Left cardiac atrium (tissue), 4 donors: Measurements from ENCODE around the gene EXOC3. TPM values are rescaled to one million over a fixed set of nuclear protein-coding genes. Genes with fewer than 3 reads are reported as not detected.
"Not testable (repeated sequence)": the region's sequence is repeated elsewhere in the genome, so short reads cannot be mapped to it uniquely, and the experiment has no call there.

ENCODE experiments used
- ATAC-seq, 2 donors: fragments of 200-7000 bp; cut with Tn5 transposase; one replicate each; pipeline ENCODE4 v1.9.1; 2020; ENCODE audit warnings: mild to moderate bottlenecking in 2 of 2, moderate library complexity in 2 of 2
- DNase-seq: peaks from one replicate; pipeline ENCODE4 v3.0.0-alpha.2; 2020
- intact Hi-C, 2 donors: fragments of 100-400 bp; cut with DNase I; formaldehyde crosslinking; loops; one replicate each; pipeline versions ENCODE4 v1.14.1 to v1.15.1; 2022 to 2023
- total RNA-seq, 2 donors: library from RNA; stranded (reverse); fragmentation: NEBNext Ultra II Directional; extraction: Animal tissue kit (Norgen Biotek cat#: 25700); gene quantifications; one replicate each; pipeline ENCODE4 v1.2.1, GENCODE V29; 2021
- donor health status: DM: no; HTN: yes; CAD: no.
- donor health status: DM: no; HTN: yes; CAD: no; lungs with severe emphysema.
- donor health status: DM: yes; HTN: yes; CAD: no.
- donor health status: Dilated cardiomyopathy.

The EXOC3 gene
- total RNA-seq, 2 donors from 2014 or later = 41.4 to 42.3 TPM

DNA sequence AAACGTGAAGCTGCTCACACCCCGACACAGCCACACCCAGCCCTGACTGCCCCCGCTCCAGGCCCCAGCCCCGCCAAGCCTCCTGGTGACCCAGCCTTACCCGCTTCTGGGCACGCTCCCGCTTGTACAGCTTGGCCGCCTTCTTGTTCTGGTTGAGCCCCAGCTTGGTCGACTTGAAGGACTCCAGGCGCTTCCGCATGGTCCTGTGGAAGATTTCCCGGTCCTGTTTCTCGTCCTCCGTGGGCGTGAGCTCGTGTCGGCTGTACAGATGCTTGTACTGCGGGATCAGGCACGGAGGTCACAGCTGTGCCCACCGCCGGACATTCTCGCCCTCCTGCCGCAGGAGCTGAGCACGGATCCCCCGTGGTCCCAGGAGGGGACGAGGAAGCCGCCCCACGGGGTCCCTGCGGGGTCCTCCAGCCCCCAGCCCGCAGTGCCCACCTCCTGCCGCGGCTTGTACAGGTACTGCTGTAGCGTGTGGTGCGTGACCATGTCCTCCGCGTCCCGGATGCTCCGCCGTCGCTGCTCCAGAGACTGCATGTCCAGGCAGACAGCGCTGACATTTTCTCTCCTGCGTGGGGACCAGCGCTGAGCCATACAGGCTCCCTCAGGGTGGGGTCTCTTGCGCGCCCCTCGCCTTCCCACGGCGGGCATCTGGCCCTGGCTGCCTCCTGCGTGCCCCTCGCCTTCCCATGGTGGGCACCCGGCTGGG, 33.3 kb downstream of the EXOC3 start:
- DNase-seq = peak; percentile 23
- intact Hi-C loops = no loop called here
- no peak for ATAC-seq

DNA sequence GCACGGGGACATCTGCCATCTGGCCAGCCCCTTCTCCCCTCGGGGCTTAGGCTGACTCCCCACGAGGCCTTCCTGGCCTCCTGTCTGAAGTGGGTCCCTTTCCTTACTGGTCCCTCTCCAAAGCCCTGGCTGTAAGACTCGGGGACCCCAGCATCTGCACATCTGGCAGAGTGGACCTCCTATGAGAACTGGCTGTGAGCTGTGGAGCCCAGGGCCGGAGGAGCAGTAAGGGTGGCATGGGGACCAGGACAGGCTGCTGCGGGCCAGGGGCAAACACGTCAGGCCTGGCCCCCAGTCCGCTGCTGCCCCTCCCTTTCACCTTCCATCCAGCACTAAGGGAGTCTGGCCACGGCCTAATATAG, 33.8 kb downstream of the EXOC3 start:
- DNase-seq (peak; percentile 16), ATAC-seq (no peak)
- intact Hi-C loops = no loop called here

DNA sequence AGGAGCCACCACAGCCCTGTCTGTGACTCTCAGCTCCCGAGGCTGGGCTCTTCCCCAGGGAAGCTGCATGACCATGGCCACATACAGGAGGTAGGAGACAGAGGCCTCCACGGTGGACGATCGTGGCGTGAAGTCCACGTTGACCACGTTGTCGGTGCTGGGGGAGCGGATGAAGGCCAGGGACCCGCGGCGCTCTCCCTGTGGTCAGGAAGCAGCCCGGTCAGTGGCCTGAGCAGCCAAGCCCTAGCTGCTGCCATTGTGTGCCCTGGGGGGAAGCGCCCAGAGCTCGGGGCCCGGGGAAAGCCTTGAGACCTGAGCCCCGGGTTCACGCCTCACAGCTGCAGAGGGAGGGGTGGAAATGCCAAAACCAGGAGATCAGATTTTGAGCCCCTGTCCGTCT, 34.3 kb downstream of the EXOC3 start:
- intact Hi-C loops = no loop called here
- no peak for DNase-seq
- no peak for ATAC-seq

DNA sequence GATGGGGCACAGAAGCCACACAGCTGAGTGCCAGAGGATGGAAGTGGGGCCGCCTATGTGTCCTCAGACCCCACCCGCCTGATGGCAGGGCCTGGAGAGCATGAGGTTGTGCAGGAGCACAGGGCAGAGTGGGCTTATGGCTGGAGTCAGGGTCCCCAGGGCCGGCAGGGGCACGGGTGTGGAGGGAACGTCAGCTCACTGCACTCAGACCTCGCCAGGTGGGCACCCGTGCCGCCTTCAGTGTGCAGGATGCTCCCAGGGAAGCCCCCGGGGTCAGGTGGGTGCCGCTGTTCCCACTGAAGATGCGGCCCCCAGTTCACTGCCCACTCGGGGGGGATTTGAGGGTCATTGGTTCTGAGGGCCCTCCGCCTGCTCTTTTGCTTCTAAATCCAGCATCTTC, 34.9 kb downstream of the EXOC3 start:
- DNase-seq (no peak), ATAC-seq (no peak)
- intact Hi-C loops = no loop called here

DNA sequence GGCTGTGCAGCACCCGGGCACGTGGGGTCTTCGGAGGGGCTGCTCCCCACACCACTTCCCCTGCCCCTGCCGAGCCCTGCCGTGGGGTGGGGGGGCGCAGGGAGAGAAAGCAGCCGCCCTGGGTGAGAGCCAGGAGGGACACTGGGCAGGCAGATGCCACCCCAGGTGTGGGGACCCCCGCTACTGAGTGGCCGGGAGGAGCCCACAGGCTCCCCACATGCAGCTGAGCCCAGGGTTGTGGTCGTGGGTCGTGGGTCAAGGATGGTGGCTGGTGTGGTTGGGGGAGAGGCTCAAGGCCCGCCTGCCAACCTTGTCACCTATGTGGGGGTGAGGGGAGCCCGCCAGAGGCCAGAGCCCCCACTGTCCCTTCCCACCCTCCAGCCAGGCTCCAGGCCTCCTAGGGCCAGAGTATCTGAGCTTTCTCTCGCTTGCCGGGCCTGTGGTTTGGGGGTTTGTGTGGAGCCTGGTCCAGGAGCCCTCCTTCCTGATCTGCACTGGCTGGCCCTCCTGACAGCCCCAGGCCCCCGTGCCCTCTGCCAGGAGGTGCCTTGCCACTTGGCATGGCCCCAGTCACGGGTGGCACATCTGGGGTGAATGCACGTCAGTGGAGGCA, 35.5 kb downstream of the EXOC3 start:
- ATAC-seq = no peak
- intact Hi-C loops = no loop called here
- DNase-seq = no peak

DNA sequence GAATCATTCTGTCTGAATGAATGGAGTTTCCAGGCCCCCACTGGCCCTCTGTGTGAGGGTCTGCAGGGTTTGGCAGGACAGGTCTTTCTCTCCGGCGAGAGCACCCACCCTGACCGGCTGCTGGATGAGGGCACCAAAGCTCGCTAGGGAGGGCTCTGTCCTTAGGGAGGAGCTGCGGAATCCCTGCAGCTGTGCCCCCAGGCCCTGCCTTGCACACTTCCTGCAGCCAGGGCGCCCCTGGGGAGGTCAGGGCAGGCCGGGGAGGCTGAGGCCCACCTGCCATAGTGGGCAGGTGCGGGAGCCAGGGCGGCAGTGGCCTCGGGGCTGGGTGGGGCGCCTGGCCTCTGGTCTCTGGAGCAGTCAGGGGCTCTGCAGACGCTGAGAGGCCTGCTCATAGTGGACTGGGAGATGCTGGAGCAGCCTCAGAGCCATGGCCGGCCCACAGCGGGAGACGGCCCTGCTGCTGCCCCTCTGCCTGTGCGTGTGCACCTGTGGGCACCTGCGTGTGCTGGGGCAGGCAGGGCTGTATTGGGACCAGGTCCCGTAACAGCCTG, 36.1 kb downstream of the EXOC3 start:
- intact Hi-C loops = no loop called here
- ATAC-seq = no peak
- DNase-seq = no peak

DNA sequence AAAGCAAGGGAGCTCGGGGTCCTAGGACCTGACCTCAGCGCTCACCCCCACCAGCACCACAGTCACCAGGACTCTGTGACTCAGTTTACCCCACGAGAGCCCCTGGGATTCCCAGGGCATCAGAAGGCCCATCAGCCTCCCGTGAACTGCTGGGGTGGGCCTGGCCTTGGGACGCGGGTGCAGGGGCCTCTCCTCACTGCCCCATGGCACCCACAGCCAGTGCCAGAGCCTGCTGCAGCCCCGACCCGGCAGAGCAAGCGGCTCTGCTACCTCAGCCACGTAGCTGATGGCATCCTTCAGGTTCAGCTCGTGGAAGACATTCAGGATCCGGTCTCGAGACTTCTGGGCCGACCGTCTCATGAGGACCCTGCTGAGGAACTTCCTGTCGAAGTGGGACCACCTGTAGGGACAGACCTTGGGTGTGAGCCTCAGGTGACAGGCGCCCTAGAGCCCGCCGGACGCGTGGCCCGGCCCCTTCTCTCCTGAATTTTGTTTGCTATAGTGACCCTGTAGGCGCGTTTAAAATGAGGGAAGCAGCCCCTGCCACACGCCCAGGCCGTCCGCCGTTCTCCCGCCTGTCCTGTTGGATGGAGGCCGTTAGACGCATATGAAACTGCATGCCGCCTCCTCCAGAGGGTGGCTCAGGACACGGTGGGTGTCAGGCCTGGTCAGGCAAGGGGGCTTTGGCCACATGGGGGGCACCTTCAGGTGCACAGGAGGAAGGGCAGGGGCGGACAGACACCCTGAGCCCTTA, 36.8 kb downstream of the EXOC3 start:
- intact Hi-C loops = no loop called here
- ATAC-seq = no peak
- no peak for DNase-seq

DNA sequence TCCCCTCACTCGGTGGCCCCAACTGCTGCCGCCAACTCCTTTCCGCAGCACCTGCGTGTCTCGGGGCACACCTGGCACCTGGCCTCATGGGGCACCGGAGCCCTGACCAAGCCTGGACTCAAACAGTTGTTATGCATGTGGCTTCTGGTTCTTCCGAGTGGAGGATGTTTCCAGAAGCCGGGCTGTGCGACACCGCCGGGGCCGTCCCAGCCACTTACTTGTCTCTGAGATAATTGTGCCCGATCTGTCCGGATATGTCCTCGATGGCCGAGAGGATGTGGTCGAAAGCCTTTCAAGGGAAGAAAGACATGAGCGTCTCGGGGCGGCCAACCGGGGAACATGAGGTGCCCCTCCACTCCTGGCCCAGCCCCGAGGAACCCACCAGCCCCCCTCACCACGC, 38.4 kb downstream of the EXOC3 start:
- intact Hi-C loops = no loop called here
- DNase-seq (no peak), ATAC-seq (no peak)

DNA sequence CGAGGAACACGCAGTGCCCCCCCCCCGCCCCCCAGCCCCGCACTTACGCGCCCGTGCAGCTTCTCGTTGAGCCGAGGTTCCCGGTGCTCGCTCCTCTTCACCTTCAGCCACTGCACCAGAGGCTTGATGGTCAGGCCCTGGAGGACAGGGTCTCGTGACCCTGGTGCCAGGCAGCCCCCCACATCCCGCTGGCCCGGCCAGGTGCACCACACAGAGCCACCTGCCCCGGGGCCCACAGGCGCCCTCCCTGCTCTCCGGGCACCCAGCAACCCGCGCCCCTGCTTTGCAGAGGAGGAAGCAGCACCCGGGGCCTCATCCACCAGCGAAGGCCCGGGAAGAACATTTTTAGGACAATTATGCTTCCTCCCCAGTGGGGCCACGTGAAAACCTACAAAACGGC, 39.0 kb downstream of the EXOC3 start:
- DNase-seq = no peak
- no peak for ATAC-seq
- intact Hi-C loops = no loop called here

DNA sequence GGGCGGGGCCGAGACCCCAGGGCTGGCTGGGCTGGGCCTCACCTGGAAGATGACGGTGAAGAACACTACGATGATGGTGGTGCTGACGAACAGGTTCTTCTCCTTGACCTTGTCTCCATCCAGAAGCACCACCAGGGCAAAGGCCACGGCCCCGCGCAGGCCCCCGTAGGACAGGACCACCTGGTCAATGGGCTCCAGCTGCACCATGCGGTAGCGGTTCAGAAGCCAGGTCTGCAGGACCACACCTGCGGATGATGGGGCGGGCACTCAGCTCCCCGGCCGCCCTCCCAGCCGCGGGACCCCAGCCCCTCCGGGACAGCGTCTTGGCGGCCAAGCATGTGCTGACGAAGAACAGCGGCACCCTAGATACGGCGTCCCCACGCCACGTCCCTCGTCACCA, 39.5 kb downstream of the EXOC3 start:
- ATAC-seq = no peak
- intact Hi-C loops = no loop called here
- DNase-seq = no peak

DNA sequence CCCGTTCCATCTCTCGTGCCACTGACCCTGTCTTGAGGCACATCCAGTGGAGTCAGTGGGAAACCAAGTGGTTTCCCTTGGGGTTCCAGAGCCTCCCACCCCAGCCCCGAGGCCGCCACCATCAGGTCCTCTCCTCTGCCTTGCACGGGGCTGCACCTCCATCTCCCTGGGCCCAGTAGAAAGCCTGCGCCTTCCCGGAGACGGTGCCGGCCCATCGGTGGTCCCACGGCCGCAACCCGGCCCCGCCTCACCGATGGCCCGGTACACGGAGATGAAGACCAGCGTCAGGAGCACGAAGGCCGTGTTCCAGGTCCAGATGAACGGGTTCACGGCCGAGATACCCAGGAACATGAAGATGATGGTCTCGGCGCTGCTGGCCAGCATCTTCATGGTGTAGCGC, 40.0 kb downstream of the EXOC3 start:
- ATAC-seq (no peak), DNase-seq (no peak)
- intact Hi-C loops = no loop called here

DNA sequence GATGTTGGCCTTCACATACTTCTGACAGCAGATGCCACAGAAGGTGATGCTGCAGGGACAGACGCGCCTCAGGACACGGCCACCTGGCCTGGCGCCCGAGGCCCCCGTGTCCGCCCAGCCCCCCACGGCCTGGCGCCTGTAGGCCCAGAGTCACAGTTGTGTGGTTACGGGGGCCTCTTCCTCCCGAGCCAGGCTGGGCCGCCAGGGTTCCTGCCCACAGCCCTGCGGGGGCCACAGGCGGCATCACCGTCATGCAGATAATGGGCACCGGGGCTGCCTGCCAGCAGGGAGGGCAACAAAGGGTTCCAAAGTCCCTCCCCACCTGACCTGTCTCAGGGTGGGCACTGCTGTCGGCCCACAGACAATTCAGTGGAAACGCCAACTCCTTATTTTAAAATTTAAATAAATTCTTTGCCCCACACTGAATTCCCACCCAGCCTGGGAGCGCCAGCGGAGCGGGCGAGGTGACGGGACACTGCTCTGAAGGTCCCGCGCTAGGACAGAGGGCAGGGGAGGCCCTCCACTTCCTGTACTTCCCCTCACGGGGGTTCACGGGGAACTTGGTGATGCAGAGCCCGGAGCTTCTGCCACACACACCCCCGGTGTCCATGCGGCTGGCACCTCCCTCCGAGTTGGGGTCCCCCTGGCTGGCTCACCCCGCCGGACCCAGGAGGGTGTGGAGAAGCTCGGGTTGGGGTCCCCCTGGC, 40.6 kb downstream of the EXOC3 start:
- no peak for DNase-seq
- ATAC-seq = no peak
- intact Hi-C loops = no loop called here

DNA sequence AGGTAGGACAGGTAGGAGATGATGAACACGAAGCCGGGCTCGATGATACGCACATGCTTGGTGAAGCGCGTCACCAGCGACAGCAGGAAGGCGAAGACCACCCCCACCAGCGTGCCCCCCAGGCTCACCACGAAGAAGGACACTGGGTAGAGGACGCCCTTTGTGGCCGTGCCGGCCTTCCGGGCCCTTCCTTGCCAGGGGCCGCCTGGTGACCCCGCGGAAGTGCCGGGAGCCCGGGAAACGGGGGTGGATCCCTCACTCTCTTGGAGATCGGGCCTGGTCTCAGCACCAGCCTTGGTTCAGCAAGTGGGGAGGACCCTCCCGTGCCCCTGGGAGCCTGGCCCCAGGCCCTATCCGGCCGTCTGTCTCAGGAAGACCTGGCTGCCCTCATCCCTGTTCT, 41.6 kb downstream of the EXOC3 start:
- intact Hi-C loops = no loop called here
- DNase-seq (no peak), ATAC-seq (no peak)

DNA sequence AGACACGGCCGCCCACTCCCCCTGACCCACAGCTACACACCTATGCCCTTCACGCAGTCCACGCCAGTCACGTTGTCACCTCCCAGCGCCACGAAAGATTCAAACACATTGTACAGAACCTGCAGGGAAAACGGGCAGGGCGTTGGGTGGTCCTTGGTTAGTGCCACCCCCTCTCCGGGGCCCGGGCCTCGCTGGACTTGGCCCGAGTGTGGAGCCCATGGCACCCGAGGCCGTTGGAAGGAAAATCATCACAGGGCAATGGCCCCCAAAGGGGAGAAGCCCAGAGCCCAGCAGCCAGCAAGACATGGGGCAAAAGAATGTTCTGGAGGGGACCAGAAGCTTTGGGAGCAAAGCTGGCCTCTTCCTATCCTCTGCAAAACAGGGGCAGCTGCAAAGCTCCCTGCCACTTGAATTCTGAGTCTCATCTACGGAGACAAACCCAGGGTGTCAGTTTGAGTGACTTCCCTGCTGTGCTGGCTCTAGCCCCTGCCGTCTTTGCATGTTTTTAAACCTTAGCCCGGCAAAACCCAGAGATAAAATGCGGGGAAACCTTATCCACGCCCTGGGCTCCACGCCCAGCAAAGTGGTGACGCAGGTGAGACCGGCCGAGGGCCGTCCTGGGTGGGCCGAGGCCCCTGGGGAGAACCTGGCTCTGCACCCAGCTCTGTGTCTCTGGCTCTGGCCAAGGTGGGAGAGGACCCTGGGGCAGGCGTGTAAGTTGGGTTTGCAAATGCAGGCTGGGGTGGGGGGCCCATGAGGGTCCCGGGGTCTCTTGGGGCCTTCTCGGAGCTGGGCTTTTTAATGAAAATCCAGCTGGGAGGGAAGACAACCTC, 42.4 kb downstream of the EXOC3 start:
- ATAC-seq = no peak
- DNase-seq = no peak
- intact Hi-C loops = no loop called here

DNA sequence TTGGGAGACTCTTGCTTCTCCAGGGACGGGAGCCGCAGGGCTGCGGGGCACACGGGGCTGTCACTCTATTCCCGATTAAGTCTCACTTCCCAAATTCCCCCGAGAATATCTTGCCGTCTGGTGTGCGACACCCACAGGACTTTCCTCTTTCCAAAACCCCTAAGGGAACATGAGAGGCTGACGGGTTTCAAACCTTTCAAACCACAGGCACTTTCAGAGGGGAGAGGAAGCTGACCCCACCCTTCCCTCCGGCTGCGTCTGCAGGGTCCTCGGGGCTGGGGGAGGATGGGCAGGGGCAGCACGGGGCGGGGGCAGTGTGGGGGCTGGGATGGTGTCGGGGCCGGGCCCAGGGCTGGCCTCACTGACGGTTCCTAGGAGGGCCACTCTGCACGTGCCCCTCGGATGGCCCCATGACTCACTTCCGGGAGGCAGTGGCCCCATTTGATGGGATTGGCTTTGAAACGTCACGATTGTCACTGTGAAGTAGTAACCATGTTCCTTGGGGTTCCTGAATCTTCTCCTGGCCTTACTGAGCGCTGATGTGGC, 43.0 kb downstream of the EXOC3 start:
- ATAC-seq (peak in 1 of 2 donors; percentile 20), DNase-seq (no peak)
- intact Hi-C loops = no loop called here

DNA sequence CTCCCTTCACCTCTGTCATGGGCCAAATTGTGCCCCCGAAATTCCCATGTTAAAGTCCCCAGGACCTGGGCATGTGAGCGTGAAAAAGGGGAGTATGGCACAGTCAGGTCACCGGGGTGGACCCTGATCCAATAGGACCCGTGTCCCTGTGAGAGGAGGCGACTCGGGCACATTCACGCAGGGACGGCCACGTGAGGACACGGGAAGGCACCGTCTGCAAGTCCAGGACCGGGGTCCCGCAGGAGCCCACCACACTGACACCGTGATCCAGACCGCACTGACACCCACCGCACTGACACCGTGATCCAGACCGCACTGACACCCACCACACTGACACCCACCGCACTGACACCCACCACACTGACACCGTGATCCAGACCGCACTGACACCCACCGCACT, 43.6 kb downstream of the EXOC3 start:
- intact Hi-C loops, ATAC-seq, DNase-seq: not testable (repeated sequence)

DNA sequence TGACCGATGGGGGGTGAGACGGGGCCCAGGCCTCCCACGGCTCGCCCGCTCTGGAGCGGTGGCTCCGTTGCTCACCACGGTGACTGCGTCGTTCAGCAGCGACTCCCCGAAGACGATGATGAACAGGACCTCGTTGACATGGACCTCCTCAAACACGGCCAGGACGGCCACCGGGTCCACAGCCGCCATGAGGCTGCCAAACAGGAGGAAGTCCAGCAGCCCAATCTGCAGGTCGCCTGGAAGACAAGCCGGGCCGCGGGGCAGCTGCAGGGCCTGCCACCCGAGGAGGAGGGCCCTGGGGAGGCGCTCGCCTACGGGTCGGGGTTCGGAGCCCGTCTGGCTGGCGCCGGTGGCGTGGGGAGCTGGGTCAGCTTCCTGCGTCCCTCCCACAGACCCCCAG, 45.3 kb downstream of the EXOC3 start:
- ATAC-seq = no peak
- intact Hi-C loops = no loop called here
- no peak for DNase-seq
